AG04450 (cell line): ENCODE measurements around the gene CFAP68. TPM values are rescaled to one million over a fixed set of nuclear protein-coding genes. Genes with fewer than 3 reads are reported as not detected.

ENCODE experiments used
- CTCF ChIA-PET: fragments of 300-600, 350-600 bp; formaldehyde crosslinking; extraction: SDS; loops from one replicate; lab custom pipeline; 2022; ENCODE audit warnings: antibody characterized with exemption, inconsistent platforms; lab: Charles Lee
- POLR2A ChIA-PET: fragments of 350-600 bp; formaldehyde crosslinking; extraction: SDS; loops from one replicate; lab custom pipeline; 2021; ENCODE audit warnings: antibody characterized with exemption, inconsistent platforms; lab: Yijun Ruan, JAX
- DNase-seq: peaks from one replicate; pipeline ENCODE4 v3.0.0-alpha.2; 2011; ENCODE audit warnings: low read depth, low spot score
- H3K27ac ChIP-seq: one replicate; pipeline ENCODE4 v1.5.1; 2012; ENCODE audit warnings: low read depth, low read length, control low read depth
- H3K27me3 ChIP-seq: one replicate; pipeline ENCODE4 v1.6.0; 2012; ENCODE audit warnings: low read length; ENCODE audit not compliant: control insufficient read depth, insufficient read depth
- H3K4me3 ChIP-seq: 2 replicates; pipeline ENCODE4 v1.5.1; 2011; ENCODE audit warnings: mild to moderate bottlenecking, low read depth, low read length, control low read depth
- H3K9me3 ChIP-seq: 2 replicates; pipeline ENCODE4 v1.5.1; 2012; ENCODE audit warnings: low read length; ENCODE audit not compliant: control insufficient read depth, insufficient read depth
- polyA plus RNA-seq: library from polyadenylated mRNA; depleted of rRNA; stranded (reverse); fragments of >200 nt; gene quantifications from 2 replicates; pipeline ENCODE4 v1.2.3, GENCODE V29; 2011
- TF ChIP-seq, protein P1 (sequence below): IDR thresholded peaks from 2 replicates; pipeline ENCODE4 v1.5.1; 2011; ENCODE audit warnings: low read depth, low read length, control low read depth, inconsistent platforms

CFAP68 gene
- polyA plus RNA-seq, 1 experiment = 45.1 TPM

DNA sequence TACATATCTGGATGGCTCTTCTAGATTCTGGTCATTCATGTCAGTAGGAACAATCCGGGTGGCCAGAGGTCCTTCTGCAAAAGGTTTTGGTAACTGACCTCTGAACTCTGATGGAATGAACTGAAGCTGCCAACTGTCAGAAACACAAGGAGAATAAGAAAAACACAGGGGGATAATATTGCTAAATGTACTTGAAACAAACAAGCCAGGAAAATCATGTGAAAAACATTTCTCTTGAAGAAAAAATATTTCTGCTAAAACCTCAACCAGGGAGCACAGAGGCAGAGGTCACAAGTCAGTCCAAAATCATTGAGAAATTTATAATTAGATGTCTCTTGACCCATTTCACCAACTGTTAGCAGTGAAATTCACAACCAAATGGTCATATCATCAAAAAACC lies 43.2 kb upstream of the CFAP68 start:
- no peak for DNase-seq
- no peak overlapping the region for H3K27ac ChIP-seq
- TF ChIP-seq, protein P1, sequence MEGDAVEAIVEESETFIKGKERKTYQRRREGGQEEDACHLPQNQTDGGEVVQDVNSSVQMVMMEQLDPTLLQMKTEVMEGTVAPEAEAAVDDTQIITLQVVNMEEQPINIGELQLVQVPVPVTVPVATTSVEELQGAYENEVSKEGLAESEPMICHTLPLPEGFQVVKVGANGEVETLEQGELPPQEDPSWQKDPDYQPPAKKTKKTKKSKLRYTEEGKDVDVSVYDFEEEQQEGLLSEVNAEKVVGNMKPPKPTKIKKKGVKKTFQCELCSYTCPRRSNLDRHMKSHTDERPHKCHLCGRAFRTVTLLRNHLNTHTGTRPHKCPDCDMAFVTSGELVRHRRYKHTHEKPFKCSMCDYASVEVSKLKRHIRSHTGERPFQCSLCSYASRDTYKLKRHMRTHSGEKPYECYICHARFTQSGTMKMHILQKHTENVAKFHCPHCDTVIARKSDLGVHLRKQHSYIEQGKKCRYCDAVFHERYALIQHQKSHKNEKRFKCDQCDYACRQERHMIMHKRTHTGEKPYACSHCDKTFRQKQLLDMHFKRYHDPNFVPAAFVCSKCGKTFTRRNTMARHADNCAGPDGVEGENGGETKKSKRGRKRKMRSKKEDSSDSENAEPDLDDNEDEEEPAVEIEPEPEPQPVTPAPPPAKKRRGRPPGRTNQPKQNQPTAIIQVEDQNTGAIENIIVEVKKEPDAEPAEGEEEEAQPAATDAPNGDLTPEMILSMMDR = no peak
- no peaks in the 10 kb centered on the region for H3K9me3 ChIP-seq
- no peak overlapping the region for H3K4me3 ChIP-seq
- CTCF ChIA-PET = no interaction called here
- no peaks in the 10 kb centered on the region for H3K27me3 ChIP-seq
- POLR2A ChIA-PET = no interaction called here

DNA sequence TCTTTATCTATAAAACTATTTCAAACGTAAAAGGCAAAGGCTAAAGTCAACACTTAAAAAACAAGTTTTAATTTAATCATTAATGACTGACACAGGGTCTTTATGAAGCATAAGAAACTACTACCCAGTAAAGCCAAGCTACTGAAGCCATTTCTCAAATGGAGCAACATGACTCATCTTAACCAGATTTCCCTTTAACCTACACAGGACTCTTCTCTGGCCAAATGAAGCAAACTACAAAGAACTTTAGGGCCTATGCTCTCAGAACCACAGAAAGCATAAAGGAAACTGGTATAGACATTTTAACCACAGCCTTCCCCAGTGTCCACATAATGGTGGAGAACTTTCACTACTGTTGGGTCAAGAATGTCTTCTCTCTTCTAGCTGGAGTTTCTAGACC lies 42.6 kb upstream of the CFAP68 start:
- ChIA-PET POLR2A (no interaction called here), CTCF (no interaction called here)
- no peaks in the 10 kb centered on the region for H3K27me3 ChIP-seq
- no peak overlapping the region for H3K27ac ChIP-seq
- no peak overlapping the region for H3K4me3 ChIP-seq
- no peaks in the 10 kb centered on the region for H3K9me3 ChIP-seq
- DNase-seq = no peak
- TF ChIP-seq, protein P1 = no peak

DNA sequence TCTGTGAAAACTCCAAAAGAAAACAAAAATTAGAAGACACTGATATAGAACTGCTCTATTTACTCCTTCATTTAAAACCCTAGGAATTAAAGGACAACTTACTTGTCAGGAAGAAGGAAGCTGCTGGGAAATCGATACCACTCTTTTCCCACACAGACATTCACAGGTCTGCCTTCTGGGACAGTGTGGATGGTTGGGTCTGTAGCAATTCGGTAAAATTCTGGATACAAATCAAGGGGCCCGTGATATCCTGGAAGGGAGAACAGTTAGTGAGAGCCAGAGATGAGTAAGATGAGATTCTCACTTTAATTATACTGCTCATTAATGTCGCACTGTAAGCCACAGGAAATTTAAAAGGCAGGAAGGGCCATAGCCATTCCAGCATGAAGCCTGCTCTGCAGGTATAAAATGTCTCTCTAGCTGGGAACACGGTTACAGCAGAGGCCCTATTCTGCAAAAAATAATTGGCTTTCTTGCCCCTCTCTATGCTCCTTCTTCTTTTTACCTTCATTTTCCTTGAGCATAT lies 41.9 kb upstream of the CFAP68 start:
- TF ChIP-seq, protein P1 = no peak
- CTCF ChIA-PET = interaction anchor here (1.4 kb wide), 1 partner anchor 61 kb away, joined by 4 read pairs; no protein-coding TSS in a partner anchor
- Histone ChIP-seq H3K27ac (no peak overlapping the region), H3K27me3 (no peaks in the 10 kb centered on the region), H3K9me3 (no peaks in the 10 kb centered on the region), H3K4me3 (no peak overlapping the region)
- DNase-seq = no peak
- POLR2A ChIA-PET = no interaction called here

DNA sequence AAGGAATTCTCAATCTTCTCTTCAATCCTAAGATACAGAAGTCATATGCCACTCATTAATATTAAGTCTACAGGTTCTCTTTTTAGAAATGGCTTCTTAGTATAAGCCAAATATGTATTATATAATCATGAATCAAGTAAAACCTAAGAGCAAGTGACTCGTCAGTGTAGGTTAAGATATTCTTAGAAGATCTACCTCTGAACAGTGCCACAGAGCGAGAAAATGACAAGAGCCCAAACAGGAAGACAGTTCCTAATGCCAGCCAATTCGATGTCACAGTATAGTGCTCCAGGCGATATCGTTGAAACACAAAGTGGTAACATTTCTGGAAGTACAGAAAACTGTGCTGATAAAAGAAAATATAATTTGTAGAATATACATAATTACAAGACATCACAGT lies 41.3 kb upstream of the CFAP68 start:
- H3K4me3 ChIP-seq = no peak overlapping the region
- ChIA-PET POLR2A (no interaction called here), CTCF (interaction anchor here (1.4 kb wide), 1 partner anchor 61 kb away, joined by 4 read pairs; no protein-coding TSS in a partner anchor)
- H3K27ac ChIP-seq = no peak overlapping the region
- H3K9me3 ChIP-seq = no peaks in the 10 kb centered on the region
- no peak for DNase-seq
- TF ChIP-seq, protein P1 = no peak
- H3K27me3 ChIP-seq = no peaks in the 10 kb centered on the region

DNA sequence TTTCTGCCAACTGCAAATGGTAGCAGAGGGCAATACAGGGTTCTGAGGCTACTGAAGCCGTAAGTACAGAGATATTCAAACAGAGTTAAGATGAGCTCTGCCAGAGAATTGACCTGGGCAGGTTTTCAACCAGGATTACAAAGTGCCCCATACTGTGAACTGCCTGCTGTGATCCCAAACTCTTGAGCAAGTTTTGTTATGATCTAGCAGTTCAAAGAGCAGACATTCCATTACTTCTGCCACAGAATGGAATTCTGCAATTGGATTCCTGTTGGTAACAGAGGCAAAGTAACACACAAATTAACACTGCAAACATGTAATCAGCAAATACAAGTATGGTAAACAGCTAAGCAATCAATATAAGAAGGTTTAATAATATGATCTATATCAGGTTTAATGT lies 39.2 kb upstream of the CFAP68 start:
- H3K27ac ChIP-seq = no peak overlapping the region
- ChIA-PET POLR2A (no interaction called here), CTCF (interaction anchor here (0.5 to 3.2 kb wide), 6 partner anchors 63 to 381 kb away, joined by 3 to 24 read pairs (median 3); no protein-coding TSS in a partner anchor)
- H3K27me3 ChIP-seq = no peaks in the 10 kb centered on the region
- H3K9me3 ChIP-seq = no peaks in the 10 kb centered on the region
- TF ChIP-seq, protein P1 = no peak
- no peak overlapping the region for H3K4me3 ChIP-seq
- DNase-seq = no peak
